ENCODE measurements around the gene LIN37.

- TF ChIP-seq, protein P1, sequence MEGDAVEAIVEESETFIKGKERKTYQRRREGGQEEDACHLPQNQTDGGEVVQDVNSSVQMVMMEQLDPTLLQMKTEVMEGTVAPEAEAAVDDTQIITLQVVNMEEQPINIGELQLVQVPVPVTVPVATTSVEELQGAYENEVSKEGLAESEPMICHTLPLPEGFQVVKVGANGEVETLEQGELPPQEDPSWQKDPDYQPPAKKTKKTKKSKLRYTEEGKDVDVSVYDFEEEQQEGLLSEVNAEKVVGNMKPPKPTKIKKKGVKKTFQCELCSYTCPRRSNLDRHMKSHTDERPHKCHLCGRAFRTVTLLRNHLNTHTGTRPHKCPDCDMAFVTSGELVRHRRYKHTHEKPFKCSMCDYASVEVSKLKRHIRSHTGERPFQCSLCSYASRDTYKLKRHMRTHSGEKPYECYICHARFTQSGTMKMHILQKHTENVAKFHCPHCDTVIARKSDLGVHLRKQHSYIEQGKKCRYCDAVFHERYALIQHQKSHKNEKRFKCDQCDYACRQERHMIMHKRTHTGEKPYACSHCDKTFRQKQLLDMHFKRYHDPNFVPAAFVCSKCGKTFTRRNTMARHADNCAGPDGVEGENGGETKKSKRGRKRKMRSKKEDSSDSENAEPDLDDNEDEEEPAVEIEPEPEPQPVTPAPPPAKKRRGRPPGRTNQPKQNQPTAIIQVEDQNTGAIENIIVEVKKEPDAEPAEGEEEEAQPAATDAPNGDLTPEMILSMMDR (IDR thresholded peaks at IDR 0.05), result no peak
- TF ChIP-seq POLR2A (IDR thresholded peaks at IDR 0.05), result no peak
Observed at GRCh38 chr19:35733180-35734125, 14.9 kb upstream of the LIN37 start.

Data from testis (tissue), 2 donors.